ENCODE data around the gene MRPL4.

- TF ChIP-seq AR (CRISPR knock-in tag; IDR thresholded peaks at IDR 0.05) (no peak), ATF6 (CRISPR knock-in tag; IDR thresholded peaks at IDR 0.05) (no peak), CTCF (IDR thresholded peaks at IDR 0.05) (no peak), TP53 (CRISPR knock-in tag; IDR thresholded peaks at IDR 0.05) (no peak), JUN (CRISPR knock-in tag; IDR thresholded peaks at IDR 0.05) (no peak)
These were observed 23.6 kb upstream of the MRPL4 start for GRCh38 chr19:10228393-10228792.

Data from WTC11 (cell line).